NT2/D1 (cell line): ENCODE results near the gene CRHBP.

ENCODE experiments used
- YY1 ChIP-seq: IDR thresholded peaks from 2 replicates; pipeline ENCODE4 v1.6.1; 2011; ENCODE audit not compliant: insufficient read length, insufficient read depth
- ZNF274 ChIP-seq: IDR thresholded peaks from 2 replicates; pipeline ENCODE4 v1.6.1; 2011; ENCODE audit warnings: mild to moderate bottlenecking, low read depth, low read length

GRCh38 chr5:76908166-76908565 lies 44.7 kb upstream of the CRHBP start:
- TF ChIP-seq YY1 (no peak), ZNF274 (no peak)
